Gastrocnemius medialis (tissue), 4 donors: ENCODE measurements around the gene PER3. TPM values are rescaled to one million over a fixed set of nuclear protein-coding genes. Genes with fewer than 3 reads are reported as not detected.

Experiments used
- ATAC-seq, 2 donors: fragments of 150-250 bp; one replicate each; pipeline ENCODE4 v1.9.1; 2016
- DNase-seq, 2 donors: peaks; one replicate each; pipeline ENCODE4 v3.0.0-alpha.2; 2019
- H3K27ac ChIP-seq, 4 donors: fragments of 200-600 bp; sonication (generic); 1 replicate in 1 of 4; 2 replicates in 3 of 4; pipeline ENCODE4 v1.5.1; 2016 to 2018; ENCODE audit warnings: mild to moderate bottlenecking in 2 of 4, moderate library complexity in 1 of 4
- H3K27me3 ChIP-seq, 3 donors: fragments of 200-600 bp; sonication (generic) in 2 of 3; 1 replicate in 1 of 3; 2 replicates in 2 of 3; pipeline versions ENCODE4 v1.5.1 to v1.6.0; 2016 to 2019; ENCODE audit warnings: mild to moderate bottlenecking in 1 of 3, moderate library complexity in 1 of 3
- H3K36me3 ChIP-seq, 2 donors: fragments of 200-600 bp; sonication (generic) in 1 of 2; one replicate each; pipeline ENCODE4 v1.5.1; 2017 to 2018
- H3K4me1 ChIP-seq, 2 donors: fragments of 200-600 bp; sonication (generic) in 1 of 2; one replicate each; pipeline ENCODE4 v1.5.1; 2016 to 2017; ENCODE audit warnings: mild to moderate bottlenecking in 2 of 2
- H3K4me3 ChIP-seq, 4 donors: fragments of 200-600 bp; sonication (generic) in 3 of 4; 1 replicate in 1 of 4; 2 replicates in 3 of 4; pipeline ENCODE4 v1.5.1; 2016 to 2019; ENCODE audit warnings: mild to moderate bottlenecking in 2 of 4
- H3K9me3 ChIP-seq, 3 donors: fragments of 200-600 bp; sonication (generic) in 2 of 3; 1 replicate in 1 of 3; 2 replicates in 2 of 3; pipeline ENCODE4 v1.5.1; 2016 to 2019
- CTCF ChIP-seq, 5 experiments: fragments of 450-650 bp in 3 of 5; fragments of 200-600 bp in 2 of 5; sonication (generic) in 2 of 5; IDR thresholded peaks in 4 of 5; conservative IDR thresholded peaks in 1 of 5; 1 replicate in 4 of 5; 2 replicates in 1 of 5; pipeline ENCODE4 v1.5.1; 2016 to 2019; ENCODE audit warnings: antibody characterized with exemption in 5 of 5, mild to moderate bottlenecking in 3 of 5, moderate library complexity in 3 of 5
- POLR2A ChIP-seq, 2 donors: fragments of 450-650 bp; IDR thresholded peaks; one replicate each; pipeline ENCODE4 v1.6.1; 2017; ENCODE audit warnings: antibody characterized with exemption in 2 of 2, mild to moderate bottlenecking in 2 of 2, moderate library complexity in 2 of 2
- in situ Hi-C, 4 donors: fragments of 200-750 bp; cut with MboI; loops; one replicate each; pipeline versions ENCODE4 v1.15.0 to v1.8.0; 2017; ENCODE audit warnings: low sequenced_read_pairs in 4 of 4
- intact Hi-C: fragments of 100-400 bp; cut with DNase I; formaldehyde crosslinking; loops from one replicate; pipeline ENCODE4 v1.15.1; 2023; ENCODE audit warnings: low total_unique reads
- total RNA-seq, 4 donors: library from RNA; depleted of rRNA; stranded (reverse); fragments of >200 nt; gene quantifications; one replicate each; pipeline versions ENCODE4 v1.1.0 to v1.2.3, GENCODE V29; 2016

Gene PER3
- total RNA-seq, 4 donors from 2014 or later = 3.7 to 7.1 (median 5.5) TPM

GRCh38 chr1:7879228-7879627, 95.1 kb downstream of the PER3 start:
- H3K4me3 ChIP-seq = no peak overlapping the region
- no peak for ATAC-seq

GRCh38 chr1:7884757-7885156, 100.7 kb downstream of the PER3 start:
- DNase-seq (no peak), ATAC-seq (no peak)
- Histone ChIP-seq H3K36me3 (no peaks in the 10 kb centered on the region), H3K4me3 (no peak overlapping the region), H3K9me3 (no peaks in the 10 kb centered on the region), H3K27me3 (peaks cover 23 to 33% (median 24%) of the 10 kb centered on the region in 3 donors), H3K27ac (no peak overlapping the region), H3K4me1 (no peaks in the 10 kb centered on the region)
- intact Hi-C loops (no loop called here), in situ Hi-C loops (no loop called here)
- TF ChIP-seq CTCF (IDR thresholded peaks at IDR 0.05 in 4 of 5, conservative IDR thresholded peaks at IDR 0.05 in 1 of 5) (no peak), POLR2A (IDR thresholded peaks at IDR 0.05) (no peak)

More at GRCh38 chr1:7879228-7879627, 95.1 kb downstream of the PER3 start:
- H3K9me3 ChIP-seq = peaks cover 0 to 4% (median 0%) of the 10 kb centered on the region in 3 donors
- no peak for DNase-seq
- H3K4me1 ChIP-seq = no peaks in the 10 kb centered on the region
- intact Hi-C loops (no loop called here), in situ Hi-C loops (no loop called here)
- no peaks in the 10 kb centered on the region for H3K36me3 ChIP-seq
- no peak overlapping the region for H3K27ac ChIP-seq
- H3K27me3 ChIP-seq = no peaks in the 10 kb centered on the region
- TF ChIP-seq CTCF (IDR thresholded peaks at IDR 0.05 in 4 of 5, conservative IDR thresholded peaks at IDR 0.05 in 1 of 5) = no peak
- no peak for TF ChIP-seq POLR2A (IDR thresholded peaks at IDR 0.05)

- Histone ChIP-seq H3K4me3 (no peak overlapping the region), H3K4me1 (no peaks in the 10 kb centered on the region), H3K27me3 (peaks cover 23 to 35% (median 24%) of the 10 kb centered on the region in 3 donors), H3K36me3 (no peaks in the 10 kb centered on the region), H3K9me3 (no peaks in the 10 kb centered on the region), H3K27ac (no peak overlapping the region)
- intact Hi-C loops (no loop called here), in situ Hi-C loops (no loop called here)
- no peak for DNase-seq
- TF ChIP-seq POLR2A (IDR thresholded peaks at IDR 0.05) (no peak), CTCF (IDR thresholded peaks at IDR 0.05 in 4 of 5, conservative IDR thresholded peaks at IDR 0.05 in 1 of 5) (no peak)
- ATAC-seq = no peak
These were observed 101.7 kb downstream of the PER3 start for GRCh38 chr1:7885513-7886404.

GRCh38 chr1:7886405-7886745, 102.3 kb downstream of the PER3 start:
- H3K36me3 ChIP-seq = no peaks in the 10 kb centered on the region
- no peak overlapping the region for H3K27ac ChIP-seq
- TF ChIP-seq POLR2A (IDR thresholded peaks at IDR 0.05) (no peak), CTCF (IDR thresholded peaks at IDR 0.05 in 4 of 5, conservative IDR thresholded peaks at IDR 0.05 in 1 of 5) (no peak)
- H3K4me1 ChIP-seq = no peaks in the 10 kb centered on the region
- intact Hi-C loops = no loop called here
- ATAC-seq (no peak), DNase-seq (no peak)
- peaks cover 23 to 35% (median 24%) of the 10 kb centered on the region in 3 donors for H3K27me3 ChIP-seq
- H3K4me3 ChIP-seq = no peak overlapping the region
- in situ Hi-C loops = no loop called here
- no peaks in the 10 kb centered on the region for H3K9me3 ChIP-seq
